Measurements from ENCODE around the gene ANAPC1. TPM values are rescaled to one million over a fixed set of nuclear protein-coding genes. Genes with fewer than 3 reads are reported as not detected.
"Not testable (repeated sequence)": the region's sequence is repeated elsewhere in the genome, so short reads cannot be mapped to it uniquely, and the experiment has no call there.

ANAPC1 gene
- total and polyA plus RNA-seq, 4 donors = 3.5 to 36.9 (median 19.4) TPM

GRCh38 chr2:111884592-111884964, 585 bp upstream of the ANAPC1 start:
- Histone ChIP-seq H3K27ac (ENCODE audit: low read depth in 1 of 2, low read length in 2 of 2) (peak overlapping the region; percentile 85 to 88), H3K4me1 (ENCODE audit: control insufficient read depth in 4 of 4, insufficient read depth in 4 of 4, low read length in 3 of 4) (peaks cover 5 to 13% (median 9%) of the 10 kb centered on the region in 4 donors), H3K36me3 (ENCODE audit: control insufficient read depth in 4 of 4, insufficient read depth in 3 of 4, low read depth in 1 of 4, low read length in 3 of 4) (no peaks in the 10 kb centered on the region), H3K4me3 (ENCODE audit: low read depth in 1 of 3, low read length in 3 of 3) (peak overlapping the region; percentile 83 to 97 (median 93)), H3K9ac (ENCODE audit: low read depth in 1 of 2, low read length in 2 of 2) (peak overlapping the region; percentile 76 to 80), H3K9me3 (ENCODE audit: control insufficient read depth in 4 of 4, low read length in 3 of 4) (no peaks in the 10 kb centered on the region), H3K27me3 (ENCODE audit: control insufficient read depth in 4 of 4, insufficient read depth in 4 of 4, low read length in 3 of 4) (no peaks in the 10 kb centered on the region)
- no peak for DNase-seq (ENCODE audit: low spot score)
- WGBS = 19% methylated on average over 11 of the region's 11 CpGs
- TF ChIP-seq MAX (IDR thresholded peaks at IDR 0.05) (peak; percentile 6), FOXA1 (IDR thresholded peaks at IDR 0.05) (no peak)

GRCh38 chr2:111872806-111873205, 11.2 kb downstream of the ANAPC1 start:
- DNase-seq (ENCODE audit: low spot score); H3K27me3 ChIP-seq (ENCODE audit: control insufficient read depth in 4 of 4, insufficient read depth in 4 of 4, low read length in 3 of 4); H3K4me3 ChIP-seq (ENCODE audit: low read depth in 1 of 3, low read length in 3 of 3); H3K9me3 ChIP-seq (ENCODE audit: control insufficient read depth in 4 of 4, low read length in 3 of 4); H3K9ac ChIP-seq (ENCODE audit: low read depth in 1 of 2, low read length in 2 of 2); H3K27ac ChIP-seq (ENCODE audit: low read depth in 1 of 2, low read length in 2 of 2); H3K36me3 ChIP-seq (ENCODE audit: control insufficient read depth in 4 of 4, insufficient read depth in 3 of 4, low read depth in 1 of 4, low read length in 3 of 4); H3K4me1 ChIP-seq (ENCODE audit: control insufficient read depth in 4 of 4, insufficient read depth in 4 of 4, low read length in 3 of 4): not testable (repeated sequence)
- 97% methylated on average over 2 of the region's 2 CpGs for WGBS

DNA sequence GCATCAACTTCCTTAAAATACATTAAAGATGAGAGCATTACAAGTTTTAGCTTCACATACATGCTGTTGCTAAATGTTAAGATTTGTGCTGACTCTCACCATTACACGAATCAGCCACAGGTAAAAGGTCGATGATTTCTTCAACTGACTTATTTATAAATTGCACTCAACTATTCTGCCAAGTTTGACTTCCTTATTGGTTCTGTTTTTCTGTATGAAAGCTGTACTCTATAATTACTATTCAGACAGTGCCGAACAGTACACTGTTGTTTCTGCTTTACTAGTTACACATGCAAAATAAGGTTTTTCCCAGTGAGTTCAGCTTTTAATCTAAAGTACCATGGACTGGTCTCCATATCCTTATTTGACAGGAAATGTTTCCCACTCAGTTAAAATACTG, 18.9 kb downstream of the ANAPC1 start:
- DNase-seq (ENCODE audit: low spot score) = not testable (repeated sequence)

DNA sequence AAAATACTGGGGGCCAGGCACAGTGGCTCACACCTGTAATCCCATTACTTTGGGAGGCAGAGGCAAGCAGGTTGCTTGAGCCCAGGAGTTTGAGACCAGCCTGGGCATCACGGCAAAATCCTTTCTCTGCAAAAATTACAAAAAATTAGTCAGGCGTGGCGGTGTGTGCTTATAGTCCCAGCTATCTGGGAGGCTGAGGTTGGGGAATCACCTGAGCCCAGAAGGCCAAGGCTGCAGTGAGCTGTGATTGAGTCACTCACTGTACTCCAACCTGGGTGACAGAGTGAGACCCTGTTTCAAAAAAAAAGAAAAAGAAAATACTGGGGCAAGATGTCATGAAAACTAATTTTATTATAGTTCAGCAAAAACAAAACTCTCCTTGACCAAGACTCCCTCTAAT, 24.0 kb downstream of the ANAPC1 start:
- H3K4me1 ChIP-seq (ENCODE audit: control insufficient read depth in 4 of 4, insufficient read depth in 4 of 4, low read length in 3 of 4); DNase-seq (ENCODE audit: low spot score); H3K4me3 ChIP-seq (ENCODE audit: low read depth in 1 of 3, low read length in 3 of 3); H3K36me3 ChIP-seq (ENCODE audit: control insufficient read depth in 4 of 4, insufficient read depth in 3 of 4, low read depth in 1 of 4, low read length in 3 of 4); H3K9me3 ChIP-seq (ENCODE audit: control insufficient read depth in 4 of 4, low read length in 3 of 4); H3K27me3 ChIP-seq (ENCODE audit: control insufficient read depth in 4 of 4, insufficient read depth in 4 of 4, low read length in 3 of 4); H3K9ac ChIP-seq (ENCODE audit: low read depth in 1 of 2, low read length in 2 of 2); H3K27ac ChIP-seq (ENCODE audit: low read depth in 1 of 2, low read length in 2 of 2): not testable (repeated sequence)
- WGBS = 91% methylated on average over 3 of the region's 3 CpGs

More for the DNA sequence above, 18.9 kb downstream of the ANAPC1 start:
- not testable (repeated sequence) for H3K9me3 ChIP-seq (ENCODE audit: control insufficient read depth in 4 of 4, low read length in 3 of 4); H3K4me1 ChIP-seq (ENCODE audit: control insufficient read depth in 4 of 4, insufficient read depth in 4 of 4, low read length in 3 of 4); H3K4me3 ChIP-seq (ENCODE audit: low read depth in 1 of 3, low read length in 3 of 3); H3K36me3 ChIP-seq (ENCODE audit: control insufficient read depth in 4 of 4, insufficient read depth in 3 of 4, low read depth in 1 of 4, low read length in 3 of 4); H3K27ac ChIP-seq (ENCODE audit: low read depth in 1 of 2, low read length in 2 of 2); H3K27me3 ChIP-seq (ENCODE audit: control insufficient read depth in 4 of 4, insufficient read depth in 4 of 4, low read length in 3 of 4); H3K9ac ChIP-seq (ENCODE audit: low read depth in 1 of 2, low read length in 2 of 2)
- 89% methylated on average over 2 of the region's 3 CpGs for WGBS

DNA sequence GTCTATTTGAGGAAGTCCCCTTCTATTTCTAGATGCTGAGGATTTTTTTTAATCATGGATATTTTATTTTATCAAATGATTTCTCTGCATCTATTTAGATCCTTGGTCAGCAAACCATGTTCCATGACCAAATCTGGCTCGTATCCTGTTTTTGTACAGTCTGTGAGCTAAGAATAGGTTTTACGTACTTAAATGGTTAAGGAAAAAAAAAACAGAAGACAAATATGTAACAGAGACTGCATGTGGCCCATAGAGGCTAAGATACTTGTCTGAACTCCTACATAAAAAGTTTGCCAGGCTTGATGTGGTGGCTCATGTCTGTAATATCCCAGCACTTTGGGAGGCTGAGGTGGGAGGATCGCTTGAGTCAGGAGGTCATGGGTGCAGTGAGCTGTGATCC, 31.4 kb downstream of the ANAPC1 start:
- H3K9me3 ChIP-seq (ENCODE audit: control insufficient read depth in 4 of 4, low read length in 3 of 4); H3K27ac ChIP-seq (ENCODE audit: low read depth in 1 of 2, low read length in 2 of 2); H3K27me3 ChIP-seq (ENCODE audit: control insufficient read depth in 4 of 4, insufficient read depth in 4 of 4, low read length in 3 of 4); H3K36me3 ChIP-seq (ENCODE audit: control insufficient read depth in 4 of 4, insufficient read depth in 3 of 4, low read depth in 1 of 4, low read length in 3 of 4); DNase-seq (ENCODE audit: low spot score); H3K4me1 ChIP-seq (ENCODE audit: control insufficient read depth in 4 of 4, insufficient read depth in 4 of 4, low read length in 3 of 4); H3K9ac ChIP-seq (ENCODE audit: low read depth in 1 of 2, low read length in 2 of 2); H3K4me3 ChIP-seq (ENCODE audit: low read depth in 1 of 3, low read length in 3 of 3): not testable (repeated sequence)
- WGBS = 86% methylated on average over 3 of the region's 3 CpGs

DNA sequence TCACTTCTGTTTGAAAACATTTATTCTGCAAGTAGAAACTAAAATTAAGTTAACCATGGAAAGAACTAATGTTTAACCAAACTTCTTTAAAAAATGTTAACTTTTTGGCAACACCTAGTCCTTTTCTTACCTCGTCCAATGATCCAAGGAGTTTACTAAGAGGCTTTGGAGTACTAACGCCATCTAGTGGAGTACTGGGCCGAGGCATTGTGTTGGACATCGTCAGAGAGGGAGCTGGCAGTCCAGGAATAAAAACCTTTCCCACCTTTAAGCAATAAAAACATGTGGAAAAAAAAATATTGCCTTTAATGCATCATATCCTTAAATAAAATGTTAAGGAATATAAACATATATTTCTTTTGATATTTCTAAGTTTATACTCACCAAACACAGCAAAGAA, 33.3 kb downstream of the ANAPC1 start:
- 15% methylated on average over 4 of the region's 4 CpGs for WGBS

GRCh38 chr2:111839625-111840282, 44.2 kb downstream of the ANAPC1 start:
- not testable (repeated sequence) for H3K4me1 ChIP-seq (ENCODE audit: control insufficient read depth in 4 of 4, insufficient read depth in 4 of 4, low read length in 3 of 4); H3K9ac ChIP-seq (ENCODE audit: low read depth in 1 of 2, low read length in 2 of 2); H3K36me3 ChIP-seq (ENCODE audit: control insufficient read depth in 4 of 4, insufficient read depth in 3 of 4, low read depth in 1 of 4, low read length in 3 of 4); DNase-seq (ENCODE audit: low spot score); H3K9me3 ChIP-seq (ENCODE audit: control insufficient read depth in 4 of 4, low read length in 3 of 4); H3K4me3 ChIP-seq (ENCODE audit: low read depth in 1 of 3, low read length in 3 of 3); H3K27me3 ChIP-seq (ENCODE audit: control insufficient read depth in 4 of 4, insufficient read depth in 4 of 4, low read length in 3 of 4); H3K27ac ChIP-seq (ENCODE audit: low read depth in 1 of 2, low read length in 2 of 2)
- WGBS = 41% methylated on average over 3 of the region's 3 CpGs

More for the DNA sequence above, 33.3 kb downstream of the ANAPC1 start:
- H3K9me3 ChIP-seq (ENCODE audit: control insufficient read depth in 4 of 4, low read length in 3 of 4); DNase-seq (ENCODE audit: low spot score); H3K4me3 ChIP-seq (ENCODE audit: low read depth in 1 of 3, low read length in 3 of 3); H3K9ac ChIP-seq (ENCODE audit: low read depth in 1 of 2, low read length in 2 of 2); H3K36me3 ChIP-seq (ENCODE audit: control insufficient read depth in 4 of 4, insufficient read depth in 3 of 4, low read depth in 1 of 4, low read length in 3 of 4); H3K27me3 ChIP-seq (ENCODE audit: control insufficient read depth in 4 of 4, insufficient read depth in 4 of 4, low read length in 3 of 4); H3K27ac ChIP-seq (ENCODE audit: low read depth in 1 of 2, low read length in 2 of 2); H3K4me1 ChIP-seq (ENCODE audit: control insufficient read depth in 4 of 4, insufficient read depth in 4 of 4, low read length in 3 of 4): not testable (repeated sequence)
- TF ChIP-seq, protein P1, sequence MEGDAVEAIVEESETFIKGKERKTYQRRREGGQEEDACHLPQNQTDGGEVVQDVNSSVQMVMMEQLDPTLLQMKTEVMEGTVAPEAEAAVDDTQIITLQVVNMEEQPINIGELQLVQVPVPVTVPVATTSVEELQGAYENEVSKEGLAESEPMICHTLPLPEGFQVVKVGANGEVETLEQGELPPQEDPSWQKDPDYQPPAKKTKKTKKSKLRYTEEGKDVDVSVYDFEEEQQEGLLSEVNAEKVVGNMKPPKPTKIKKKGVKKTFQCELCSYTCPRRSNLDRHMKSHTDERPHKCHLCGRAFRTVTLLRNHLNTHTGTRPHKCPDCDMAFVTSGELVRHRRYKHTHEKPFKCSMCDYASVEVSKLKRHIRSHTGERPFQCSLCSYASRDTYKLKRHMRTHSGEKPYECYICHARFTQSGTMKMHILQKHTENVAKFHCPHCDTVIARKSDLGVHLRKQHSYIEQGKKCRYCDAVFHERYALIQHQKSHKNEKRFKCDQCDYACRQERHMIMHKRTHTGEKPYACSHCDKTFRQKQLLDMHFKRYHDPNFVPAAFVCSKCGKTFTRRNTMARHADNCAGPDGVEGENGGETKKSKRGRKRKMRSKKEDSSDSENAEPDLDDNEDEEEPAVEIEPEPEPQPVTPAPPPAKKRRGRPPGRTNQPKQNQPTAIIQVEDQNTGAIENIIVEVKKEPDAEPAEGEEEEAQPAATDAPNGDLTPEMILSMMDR (IDR thresholded peaks at IDR 0.05; ENCODE audit: low read depth, low read length, missing input control) = peak; percentile 24
- TF ChIP-seq RAD21 (IDR thresholded peaks at IDR 0.05) = peak; percentile 15 to 49

Data from liver (tissue), 9 donors.